HG02763 (cell line): Measurements from ENCODE around the gene RNF19B.

ENCODE experiments used
- ATAC-seq: cut with Tn5 transposase; IDR thresholded peaks from one replicate; pipeline ENCODE4 v1.9.1; 2021; ENCODE audit warnings: mild to moderate bottlenecking, moderate library complexity; ENCODE audit not compliant: unreplicated experiment

The RNF19B gene

GRCh38 chr1:32971156-32971555 lies 6.5 kb upstream of the RNF19B start:
- ATAC-seq, result no peak

- ATAC-seq, result no peak
Observed at GRCh38 chr1:32969566-32969965, 5.0 kb upstream of the RNF19B start.

DNA sequence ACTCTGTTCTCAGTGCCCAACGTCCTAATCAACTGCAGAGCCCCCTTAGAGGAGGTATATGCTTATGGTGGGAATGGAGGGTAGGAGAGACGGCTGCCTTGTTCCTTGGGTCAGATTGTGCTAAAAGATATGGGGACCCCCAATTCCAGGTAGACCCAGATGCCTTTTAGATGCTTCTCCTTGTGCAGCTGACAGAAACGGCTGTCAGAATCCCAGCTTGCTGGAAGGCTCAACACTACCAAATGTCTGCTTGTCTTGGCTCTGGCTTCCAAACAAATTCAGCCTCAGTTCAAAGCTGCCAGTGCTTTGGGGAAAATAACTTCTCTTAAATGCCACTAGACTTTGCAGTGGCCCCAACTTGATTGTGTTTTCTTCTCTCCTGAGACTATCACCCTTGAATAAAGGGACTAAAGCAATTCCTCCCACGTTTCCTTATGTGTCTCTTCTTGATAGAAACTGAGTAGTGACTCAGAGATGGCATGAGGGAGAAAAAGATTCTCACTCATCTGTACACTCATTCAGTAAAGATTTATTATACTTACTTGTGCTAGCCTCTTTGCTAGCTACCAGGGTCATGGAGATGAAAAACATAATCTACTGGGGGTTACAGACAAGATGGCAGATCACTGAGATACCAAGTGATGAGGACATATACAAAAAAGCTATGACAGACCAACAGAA lies 3.4 kb upstream of the RNF19B start:
- no peak for ATAC-seq

GRCh38 chr1:32966900-32967299 lies 2.3 kb upstream of the RNF19B start:
- no peak for ATAC-seq

GRCh38 chr1:32965251-32965747 lies 690 bp upstream of the RNF19B start:
- no peak for ATAC-seq

GRCh38 chr1:32963746-32964460 lies 706 bp downstream of the RNF19B start:
- ATAC-seq, result peak; percentile 21

DNA sequence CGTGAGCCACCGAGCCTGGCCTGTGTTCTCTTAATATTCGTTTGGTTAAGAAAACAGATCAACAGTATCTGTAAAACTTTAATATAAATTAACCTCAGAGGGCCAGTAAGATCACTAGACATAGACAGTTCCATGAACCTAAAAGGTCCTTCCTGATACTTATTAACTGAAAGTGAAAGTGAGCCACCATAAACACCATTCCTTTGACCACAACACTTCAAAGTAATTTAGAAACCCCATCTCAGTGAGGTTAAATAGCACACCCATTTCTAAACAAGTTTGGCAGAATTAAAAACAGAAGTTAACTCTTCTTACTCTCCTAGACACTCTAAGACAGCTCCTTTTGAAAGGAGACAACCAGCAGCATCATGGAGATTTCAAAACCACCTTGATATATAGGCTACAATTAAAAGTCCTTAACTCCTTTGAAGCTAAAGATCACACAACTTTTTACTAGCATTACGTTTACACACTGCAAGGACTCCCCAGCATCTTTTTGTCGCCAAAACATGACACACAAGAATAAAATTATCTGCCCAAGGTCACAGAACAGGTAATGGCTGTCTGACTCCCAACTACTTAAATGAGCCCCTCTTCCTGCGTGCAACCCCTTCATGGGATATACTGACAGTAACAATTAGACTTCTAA lies 2.2 kb downstream of the RNF19B start:
- ATAC-seq, result no peak

GRCh38 chr1:32960819-32961355 lies 3.7 kb downstream of the RNF19B start:
- no peak for ATAC-seq

- no peak for ATAC-seq
Observed at GRCh38 chr1:32960342-32960741, 4.3 kb downstream of the RNF19B start.

- ATAC-seq, result no peak
Observed at GRCh38 chr1:32958827-32959226, 5.8 kb downstream of the RNF19B start.

- ATAC-seq, result no peak
Observed at GRCh38 chr1:32957017-32957416, 7.6 kb downstream of the RNF19B start.

DNA sequence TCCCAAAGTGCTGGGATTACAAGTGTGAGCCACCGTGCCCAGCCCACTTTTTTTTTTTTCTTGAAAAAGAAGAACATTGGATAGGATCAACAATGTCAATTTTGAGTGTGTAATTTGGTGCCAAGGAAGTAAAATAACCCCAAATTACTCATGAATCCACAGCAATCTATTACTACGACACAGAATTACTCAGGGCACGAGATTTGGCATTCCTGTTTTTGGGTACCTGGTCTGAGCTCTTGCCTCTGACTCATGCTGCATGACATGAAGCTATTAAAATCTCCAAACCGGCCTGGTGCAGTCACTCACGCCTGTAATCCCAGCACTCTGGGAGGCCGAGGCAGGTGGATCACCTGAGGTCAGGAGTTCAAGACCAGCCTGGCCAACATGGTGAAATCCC lies 10.4 kb downstream of the RNF19B start:
- no peak for ATAC-seq

DNA sequence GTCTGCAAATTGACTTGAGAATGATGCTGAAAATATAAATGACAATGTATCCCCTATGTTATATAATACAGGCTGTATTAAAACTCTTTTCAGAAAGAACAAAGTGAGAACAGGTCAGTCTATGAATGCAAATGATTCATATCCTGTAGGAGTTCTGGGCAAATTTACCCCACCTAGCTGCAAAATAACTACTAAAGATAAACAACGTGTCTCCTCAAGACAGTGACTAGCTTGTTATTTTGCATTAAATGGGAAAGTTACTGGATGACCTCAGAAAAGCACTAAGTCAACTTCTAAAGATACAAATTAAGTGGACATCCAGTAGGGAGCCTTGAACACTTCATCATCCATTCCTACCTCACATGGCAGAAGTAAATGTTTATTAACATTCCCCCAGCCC lies 11.1 kb downstream of the RNF19B start:
- no peak for ATAC-seq

DNA sequence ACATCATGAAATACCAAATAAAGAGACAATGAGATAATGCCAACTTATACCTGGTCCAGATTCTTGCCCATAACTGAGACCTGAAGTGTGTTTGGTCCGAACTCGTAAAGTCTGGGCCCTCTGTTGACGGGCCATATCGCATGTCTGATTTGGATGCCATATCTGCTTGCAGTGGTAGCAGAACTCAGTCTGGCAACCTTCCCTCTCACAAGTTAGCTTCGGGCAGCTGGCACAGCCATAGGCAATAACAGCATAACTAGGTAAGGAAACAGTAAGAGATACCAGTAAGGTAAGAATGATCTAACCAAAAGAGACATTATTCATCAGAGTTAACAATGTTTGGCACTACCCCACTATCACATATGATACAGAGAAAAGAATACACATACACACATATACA lies 15.1 kb downstream of the RNF19B start:
- no peak for ATAC-seq

DNA sequence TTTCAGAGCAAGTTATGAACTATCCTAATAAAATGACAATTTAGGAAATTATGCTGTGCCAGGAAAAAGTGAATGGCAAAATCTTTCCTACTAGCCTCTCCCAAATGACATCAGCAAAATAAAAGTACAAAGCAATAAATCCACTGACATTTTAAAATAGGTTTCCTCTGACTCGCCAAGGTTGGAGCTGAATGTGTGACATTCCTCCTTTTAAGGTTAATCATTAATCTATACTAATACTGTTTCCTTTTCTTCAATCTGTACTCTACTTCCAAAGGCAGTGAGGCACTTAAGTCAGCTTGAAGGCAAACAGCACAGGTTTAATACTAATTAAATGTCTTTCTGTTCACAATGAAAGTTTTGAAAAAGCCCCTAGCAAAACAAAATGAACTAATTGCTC lies 15.7 kb downstream of the RNF19B start:
- no peak for ATAC-seq

DNA sequence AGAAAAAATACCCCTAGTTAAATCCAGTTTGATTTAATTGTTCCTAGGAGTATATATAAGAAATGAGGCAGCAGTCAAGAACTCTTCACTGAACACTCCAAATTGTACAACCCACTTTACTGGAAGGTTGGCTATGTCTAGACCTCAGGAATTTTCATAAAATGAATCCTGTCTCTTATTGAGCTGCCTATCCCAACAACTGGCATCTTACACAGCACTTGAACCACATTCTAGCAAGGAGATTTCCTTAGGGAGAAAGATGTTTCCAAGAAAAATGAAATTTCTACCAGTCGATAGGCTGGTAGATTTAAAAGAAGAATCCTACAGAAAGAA lies 16.3 kb downstream of the RNF19B start:
- ATAC-seq, result no peak

DNA sequence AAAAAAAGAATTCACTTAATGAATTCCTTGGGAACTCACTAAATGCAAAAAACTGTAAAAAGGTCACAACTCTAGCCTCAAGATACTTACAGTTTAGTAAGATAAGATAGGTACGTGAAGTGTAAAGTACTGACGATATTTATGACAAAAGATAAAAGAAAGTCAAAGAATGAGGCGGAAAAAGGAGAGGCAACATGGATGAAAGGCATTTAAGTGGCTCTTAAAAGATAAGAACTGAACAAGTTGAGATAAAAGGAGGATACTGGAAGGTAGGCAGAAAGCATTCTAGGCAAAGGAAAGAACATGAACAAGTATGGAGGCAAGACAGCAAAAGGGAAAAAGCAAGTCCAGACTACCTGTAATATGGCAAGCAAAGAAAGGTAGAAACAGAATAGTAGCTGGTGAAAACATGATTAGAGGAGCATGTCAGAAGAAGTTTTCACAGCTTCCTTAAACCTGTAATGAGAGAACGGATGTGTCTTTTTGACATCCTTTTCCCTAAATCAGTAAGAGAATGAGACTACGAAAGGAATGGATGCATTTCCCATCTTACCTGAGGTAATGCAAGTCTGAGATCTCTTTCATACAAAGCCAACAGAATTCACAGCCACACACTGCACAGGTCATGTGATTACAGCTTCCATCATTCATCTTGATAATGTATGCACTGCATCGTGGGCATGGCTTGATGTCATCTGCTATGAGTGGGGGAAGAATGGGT lies 16.8 kb downstream of the RNF19B start:
- no peak for ATAC-seq

DNA sequence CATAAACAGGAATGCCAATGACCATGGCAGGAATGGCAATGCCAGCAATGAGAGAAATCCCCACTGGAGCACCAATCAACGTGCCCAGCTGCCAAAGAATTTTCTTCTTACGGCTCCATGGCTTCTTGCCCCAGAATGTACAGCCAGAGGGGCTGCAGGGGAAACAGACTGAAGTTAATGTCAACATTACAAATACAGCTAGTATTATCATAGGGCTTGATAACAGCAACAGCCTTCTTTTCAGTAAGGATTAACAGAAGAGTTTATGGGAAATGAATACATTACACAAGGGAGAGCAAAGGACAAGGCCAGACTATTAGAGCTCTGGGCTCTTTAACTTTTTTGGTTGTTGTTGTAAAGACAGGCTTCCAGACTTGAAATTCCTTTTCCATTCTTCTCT lies 18.2 kb downstream of the RNF19B start:
- no peak for ATAC-seq

GRCh38 chr1:32944180-32944579 lies 20.4 kb downstream of the RNF19B start:
- no peak for ATAC-seq

- no peak for ATAC-seq
Observed at GRCh38 chr1:32939655-32940371, 24.8 kb downstream of the RNF19B start.

- ATAC-seq, result no peak
Observed at GRCh38 chr1:32937061-32937460, 27.5 kb downstream of the RNF19B start.
